GM21786 (cell line): ENCODE data around the gene KCTD16.

Experiments used
- ATAC-seq: cut with Tn5 transposase; IDR thresholded peaks from one replicate; pipeline ENCODE4 v1.9.1; 2021; ENCODE audit not compliant: unreplicated experiment

Gene KCTD16

GRCh38 chr5:144504929-144505577, 334.4 kb downstream of the KCTD16 start:
- ATAC-seq = no peak

- ATAC-seq = no peak
Observed at GRCh38 chr5:144510845-144511579, 340.3 kb downstream of the KCTD16 start.

- no peak for ATAC-seq
Observed at GRCh38 chr5:144511580-144512072, 341.0 kb downstream of the KCTD16 start.

GRCh38 chr5:144522698-144523097, 352.0 kb downstream of the KCTD16 start:
- no peak for ATAC-seq

GRCh38 chr5:144525000-144525399, 354.3 kb downstream of the KCTD16 start:
- no peak for ATAC-seq

GRCh38 chr5:144531188-144531587, 360.5 kb downstream of the KCTD16 start:
- ATAC-seq = no peak
